ENCODE results near the gene GFPT2. TPM values are rescaled to one million over a fixed set of nuclear protein-coding genes. Genes with fewer than 3 reads are reported as not detected.

GFPT2 gene
- total and polyA plus RNA-seq, 2 of the 4 experiments (the other 2 are of a cell fraction), result 20.3 to 20.8 TPM

GRCh38 chr5:180364306-180364856 is 11.2 kb upstream of the GFPT2 start:
- Histone ChIP-seq H2AK9ac (replicated peaks; ENCODE audit: low read depth, low read length, poor library complexity) (no peak overlapping the region), H3K4ac (ENCODE audit: low read depth, low read length) (no peak overlapping the region), H2BK15ac (ENCODE audit: low read depth, low read length) (no peak overlapping the region), H4K8ac (ENCODE audit: low read depth in 2 of 2, low read length in 2 of 2) (no peak overlapping the region), H3K23ac (ENCODE audit: low read depth, low read length) (no peak overlapping the region), H3K56ac (ENCODE audit: extremely low read depth, insufficient read depth, low read length) (no peak overlapping the region), H3K18ac (ENCODE audit: low read depth, low read length) (no peak overlapping the region), H2AFZ (replicated peaks; ENCODE audit: low read length, poor library complexity) (no peak overlapping the region), H3K4me1 (ENCODE audit: control insufficient read depth, insufficient read depth, low read length) (no peaks in the 10 kb centered on the region), H2BK5ac (ENCODE audit: low read depth, low read length, poor library complexity, severe bottlenecking) (no peak overlapping the region), H2BK120ac (ENCODE audit: low read depth, low read length) (no peak overlapping the region), H4K91ac (ENCODE audit: insufficient read depth, low read depth, low read length) (no peak overlapping the region), H3K27ac (ENCODE audit: insufficient read depth, low read length) (no peak overlapping the region), H3K14ac (replicated peaks; ENCODE audit: low read depth, low read length) (no peak overlapping the region), H3K9ac (ENCODE audit: low read depth, low read length) (no peak overlapping the region), H3K9me3 (ENCODE audit: control insufficient read depth, insufficient read depth, low read length) (no peaks in the 10 kb centered on the region), H3K79me1 (ENCODE audit: low read depth in 1 of 2, low read length in 2 of 2) (no peaks in the 10 kb centered on the region), H3K4me3 (ENCODE audit: insufficient read depth, low read depth, low read length) (no peak overlapping the region), H3K4me2 (ENCODE audit: low read depth, low read length) (no peak overlapping the region), H3K9me1 (ENCODE audit: insufficient read depth, low read length) (no peaks in the 10 kb centered on the region), H4K20me1 (ENCODE audit: insufficient read depth, low read length) (no peaks in the 10 kb centered on the region), H3K36me3 (ENCODE audit: control insufficient read depth, insufficient read depth, low read length) (no peaks in the 10 kb centered on the region), H3K27me3 (ENCODE audit: control insufficient read depth, insufficient read depth, low read length) (peaks cover 2% of the 10 kb centered on the region; the same call in 1 of the 2 replicates), H2AK5ac (ENCODE audit: low read depth, low read length) (no peak overlapping the region), H2BK20ac (ENCODE audit: low read depth, low read length) (no peak overlapping the region), H4K5ac (ENCODE audit: low read depth, low read length) (no peak overlapping the region)
- BruUV-seq (replicated peaks), result no TSS peak
- ChIA-PET POLR2A (ENCODE audit: unreplicated experiment) (no interaction called here), CTCF (no interaction called here)
- no CpG with 5 or more reads among the region's 10 CpGs for WGBS, 2 experiments (ENCODE audit: extremely low coverage in 2 of 2, insufficient read length in 1 of 2)
- no peak for TF ChIP-seq CHD1 (IDR thresholded peaks at IDR 0.05; ENCODE audit: low read depth, low read length)
- TF ChIP-seq FOS (IDR thresholded peaks at IDR 0.05; ENCODE audit: low read depth, low read length), result no peak
- TF ChIP-seq POLR2A (IDR thresholded peaks at IDR 0.05; ENCODE audit: low read depth, low read length), result no peak
- TF ChIP-seq, protein P1, sequence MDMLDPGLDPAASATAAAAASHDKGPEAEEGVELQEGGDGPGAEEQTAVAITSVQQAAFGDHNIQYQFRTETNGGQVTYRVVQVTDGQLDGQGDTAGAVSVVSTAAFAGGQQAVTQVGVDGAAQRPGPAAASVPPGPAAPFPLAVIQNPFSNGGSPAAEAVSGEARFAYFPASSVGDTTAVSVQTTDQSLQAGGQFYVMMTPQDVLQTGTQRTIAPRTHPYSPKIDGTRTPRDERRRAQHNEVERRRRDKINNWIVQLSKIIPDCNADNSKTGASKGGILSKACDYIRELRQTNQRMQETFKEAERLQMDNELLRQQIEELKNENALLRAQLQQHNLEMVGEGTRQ (IDR thresholded peaks at IDR 0.05; ENCODE audit: low read depth, low read length), result no peak
- TF ChIP-seq CTCF (conservative IDR thresholded peaks at IDR 0.05; ENCODE audit: low read depth, low read length), result no peak
- TF ChIP-seq RAD21 (IDR thresholded peaks at IDR 0.05; ENCODE audit: low read length), result no peak
- TF ChIP-seq MAZ (IDR thresholded peaks at IDR 0.05; ENCODE audit: borderline replicate concordance, low read depth, low read length), result no peak
- TF ChIP-seq RCOR1 (IDR thresholded peaks at IDR 0.05; ENCODE audit: insufficient replicate concordance, low read length), result no peak
- no peak for TF ChIP-seq ELK1 (IDR thresholded peaks at IDR 0.05; ENCODE audit: borderline replicate concordance, low read depth, low read length)
- no peak for TF ChIP-seq NFE2L2 (IDR thresholded peaks at IDR 0.05; ENCODE audit: low read depth, low read length)
- no peak for TF ChIP-seq MAFK (IDR thresholded peaks at IDR 0.05; ENCODE audit: low read depth, low read length)
- intact Hi-C loops (cut with micrococcal nuclease), result no loop called here
- dilution Hi-C loops (cut with HindIII; ENCODE audit: low sequenced_read_pairs, unreplicated experiment), result no loop called here
- ATAC-seq (ENCODE audit: low read depth), result no peak
- no peak for DNase-seq
- in situ Hi-C loops (cut with MboI; ENCODE audit: low sequenced_read_pairs), result no loop called here

Measured in IMR-90 (cell line).